Endodermal cell (in vitro differentiated cells): ENCODE measurements around the gene ERBB4. TPM values are rescaled to one million over a fixed set of nuclear protein-coding genes. Genes with fewer than 3 reads are reported as not detected.
"Not testable (repeated sequence)": the region's sequence is repeated elsewhere in the genome, so short reads cannot be mapped to it uniquely, and the experiment has no call there.

Experiments used
- DNase-seq: peaks from one replicate; pipeline ENCODE4 v3.0.0-alpha.2; 2017
- H3K27ac ChIP-seq: 2 replicates; pipeline ENCODE4 v1.5.1; 2013; ENCODE audit warnings: mild to moderate bottlenecking, low read depth, low read length, moderate library complexity
- H3K27me3 ChIP-seq: 2 replicates; pipeline ENCODE4 v1.6.1; 2013; ENCODE audit warnings: mild to moderate bottlenecking, low read length, moderate library complexity; ENCODE audit not compliant: insufficient read depth, control insufficient read depth, poor library complexity, severe bottlenecking
- H3K36me3 ChIP-seq: 2 replicates; pipeline ENCODE4 v1.7.0; 2013; ENCODE audit warnings: mild to moderate bottlenecking, low read length, moderate library complexity; ENCODE audit not compliant: control insufficient read depth, insufficient read depth
- H3K4me1 ChIP-seq: one replicate; pipeline ENCODE4 v1.7.0; 2013; ENCODE audit warnings: low read length; ENCODE audit not compliant: control insufficient read depth, insufficient read depth
- H3K4me3 ChIP-seq: 2 replicates; pipeline ENCODE4 v1.5.1; 2013; ENCODE audit warnings: mild to moderate bottlenecking, low read length, moderate library complexity
- H3K9ac ChIP-seq: 2 replicates; pipeline ENCODE4 v1.6.1; 2013; ENCODE audit warnings: mild to moderate bottlenecking, low read length, moderate library complexity; ENCODE audit not compliant: poor library complexity, severe bottlenecking; ENCODE audit errors: extremely low read depth
- H3K9me3 ChIP-seq: 2 replicates; pipeline ENCODE4 v1.6.1; 2013; ENCODE audit warnings: mild to moderate bottlenecking, low read length, moderate library complexity; ENCODE audit not compliant: control insufficient read depth
- H3K27ac Mint-ChIP-seq: 2 replicates; pipeline ENCODE4 v1.8.0; 2020; ENCODE audit warnings: mixed read lengths
- H3K27me3 Mint-ChIP-seq: 2 replicates; pipeline ENCODE4 v1.8.0; 2021; ENCODE audit warnings: mild to moderate bottlenecking, mixed read lengths; ENCODE audit not compliant: insufficient read depth
- H3K36me3 Mint-ChIP-seq: 2 replicates; pipeline ENCODE4 v1.8.0; 2020; ENCODE audit warnings: low read depth, mixed read lengths
- H3K4me1 Mint-ChIP-seq: 2 replicates; pipeline ENCODE4 v1.8.0; 2020; ENCODE audit warnings: mixed read lengths
- H3K4me3 Mint-ChIP-seq: 2 replicates; pipeline ENCODE4 v1.8.0; 2020; ENCODE audit warnings: mild to moderate bottlenecking, moderate library complexity, mixed read lengths
- H3K9me3 Mint-ChIP-seq: 2 replicates; pipeline ENCODE4 v1.8.0; 2020; ENCODE audit warnings: mild to moderate bottlenecking, mixed read lengths
- WGBS, 2 experiments: methylation state at CpG; one replicate each; pipeline versions ENCODE4 v1.1.5 to v1.1.7; 2013; ENCODE audit warnings: missing lambda C conversion rate in 2 of 2, mixed read lengths in 1 of 2; ENCODE audit not compliant: insufficient coverage in 1 of 2, insufficient read length in 1 of 2; 5-methylcytosine and 5-hydroxymethylcytosine counted together
- total RNA-seq, 2 donors: library from RNA; stranded (reverse); fragmentation: NEBNext Ultra II Directional in 1 of 2; extraction: Animal tissue kit (Norgen Biotek cat#: 25700) in 1 of 2; gene quantifications; 2 replicates in 1 of 2; 3 replicates in 1 of 2; pipeline ENCODE4 v1.2.1, GENCODE V29; 2021
- TF ChIP-seq, protein P1 (sequence below): fragments of 200-600 bp; sonication (generic); conservative IDR thresholded peaks from 2 replicates; pipeline ENCODE4 v1.5.0; 2021; ENCODE audit warnings: antibody characterized with exemption, mild to moderate bottlenecking

Gene ERBB4
- total RNA-seq, 2 donors from 2014 or later = 154 to 158 TPM

DNA sequence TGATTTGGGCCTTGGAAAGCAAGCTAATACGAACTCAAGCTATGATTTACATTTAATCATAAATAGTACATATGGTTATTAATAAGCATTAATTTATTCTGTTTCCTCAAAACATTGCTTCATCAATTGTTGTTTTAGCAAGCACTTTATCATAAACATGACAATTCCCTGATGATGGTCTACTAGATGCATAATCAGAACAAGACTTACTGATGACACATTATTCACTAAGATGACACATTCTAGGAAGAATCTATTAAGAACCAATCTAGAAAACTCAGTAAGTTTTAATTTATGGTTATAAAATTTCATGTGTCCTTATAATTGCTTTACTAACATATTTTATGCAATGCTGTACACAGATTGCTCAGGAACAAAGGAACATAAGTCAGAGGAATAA lies 815.2 kb downstream of the ERBB4 start:
- H3K4me3 Mint-ChIP-seq = no peak overlapping the region
- TF ChIP-seq, protein P1, sequence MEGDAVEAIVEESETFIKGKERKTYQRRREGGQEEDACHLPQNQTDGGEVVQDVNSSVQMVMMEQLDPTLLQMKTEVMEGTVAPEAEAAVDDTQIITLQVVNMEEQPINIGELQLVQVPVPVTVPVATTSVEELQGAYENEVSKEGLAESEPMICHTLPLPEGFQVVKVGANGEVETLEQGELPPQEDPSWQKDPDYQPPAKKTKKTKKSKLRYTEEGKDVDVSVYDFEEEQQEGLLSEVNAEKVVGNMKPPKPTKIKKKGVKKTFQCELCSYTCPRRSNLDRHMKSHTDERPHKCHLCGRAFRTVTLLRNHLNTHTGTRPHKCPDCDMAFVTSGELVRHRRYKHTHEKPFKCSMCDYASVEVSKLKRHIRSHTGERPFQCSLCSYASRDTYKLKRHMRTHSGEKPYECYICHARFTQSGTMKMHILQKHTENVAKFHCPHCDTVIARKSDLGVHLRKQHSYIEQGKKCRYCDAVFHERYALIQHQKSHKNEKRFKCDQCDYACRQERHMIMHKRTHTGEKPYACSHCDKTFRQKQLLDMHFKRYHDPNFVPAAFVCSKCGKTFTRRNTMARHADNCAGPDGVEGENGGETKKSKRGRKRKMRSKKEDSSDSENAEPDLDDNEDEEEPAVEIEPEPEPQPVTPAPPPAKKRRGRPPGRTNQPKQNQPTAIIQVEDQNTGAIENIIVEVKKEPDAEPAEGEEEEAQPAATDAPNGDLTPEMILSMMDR = no peak
- H3K27me3 Mint-ChIP-seq = no peaks in the 10 kb centered on the region
- H3K9me3 ChIP-seq = no peaks in the 10 kb centered on the region
- DNase-seq = no peak
- WGBS, 2 experiments = 100% methylated on average over 1 of the region's 1 CpG; no CpG with 5 or more reads in 1 of the 2 experiments
- no peaks in the 10 kb centered on the region for H3K9me3 Mint-ChIP-seq
- no peak overlapping the region for H3K27ac Mint-ChIP-seq
- H3K36me3 ChIP-seq = no peaks in the 10 kb centered on the region
- no peaks in the 10 kb centered on the region for H3K36me3 Mint-ChIP-seq
- H3K9ac ChIP-seq = no peak overlapping the region
- H3K4me3 ChIP-seq = no peak overlapping the region
- H3K27me3 ChIP-seq = no peaks in the 10 kb centered on the region
- H3K4me1 ChIP-seq = no peaks in the 10 kb centered on the region
- no peak overlapping the region for H3K27ac ChIP-seq
- H3K4me1 Mint-ChIP-seq = no peaks in the 10 kb centered on the region

DNA sequence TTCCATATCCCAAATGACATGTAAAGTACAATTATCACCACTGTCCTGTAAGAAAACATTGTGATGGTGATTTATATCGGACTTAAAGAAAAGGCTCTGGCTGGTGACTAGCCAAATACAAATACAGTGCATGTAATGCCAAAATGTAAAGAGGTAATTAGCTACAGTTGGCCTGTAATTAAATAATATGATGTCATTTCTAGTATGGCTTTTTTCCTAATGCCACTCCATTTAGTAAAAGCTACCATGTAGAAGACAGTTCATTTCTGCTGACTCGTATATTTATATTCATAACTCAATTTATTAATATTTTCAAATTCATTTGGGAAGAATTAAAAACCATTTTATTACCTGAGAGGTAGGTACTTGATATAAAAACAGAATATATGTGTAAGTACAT lies 815.7 kb downstream of the ERBB4 start:
- TF ChIP-seq, protein P1 = no peak
- Mint-ChIP-seq H3K36me3 (no peaks in the 10 kb centered on the region), H3K9me3 (no peaks in the 10 kb centered on the region), H3K27me3 (no peaks in the 10 kb centered on the region), H3K4me1 (no peaks in the 10 kb centered on the region), H3K4me3 (no peak overlapping the region), H3K27ac (no peak overlapping the region)
- no peak overlapping the region for H3K27ac ChIP-seq
- H3K4me3 ChIP-seq = no peak overlapping the region
- no peaks in the 10 kb centered on the region for H3K9me3 ChIP-seq
- no peaks in the 10 kb centered on the region for H3K27me3 ChIP-seq
- WGBS, 2 experiments = 93 to 100% methylated on average over 1 of the region's 2 CpGs
- H3K4me1 ChIP-seq = no peaks in the 10 kb centered on the region
- no peaks in the 10 kb centered on the region for H3K36me3 ChIP-seq
- DNase-seq = no peak
- no peak overlapping the region for H3K9ac ChIP-seq

DNA sequence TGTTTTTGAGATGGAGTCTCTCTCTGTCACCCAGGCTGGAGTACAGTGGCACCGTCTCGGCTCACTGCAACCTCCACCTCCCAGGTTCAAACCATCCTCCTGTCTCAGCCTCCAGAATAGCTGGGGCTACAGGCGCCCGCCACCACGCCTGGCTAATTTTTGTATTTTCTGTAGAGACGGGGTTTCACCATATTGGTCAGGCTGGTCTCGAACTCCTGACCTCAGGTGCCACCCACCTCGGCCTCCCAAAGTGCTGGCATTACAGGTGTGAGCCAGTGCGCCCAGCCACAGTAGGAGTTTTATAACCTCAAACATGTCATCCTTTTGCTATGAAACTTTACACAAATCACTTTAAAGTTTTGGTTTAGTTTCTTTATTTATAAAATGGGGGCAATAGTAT lies 816.7 kb downstream of the ERBB4 start:
- not testable (repeated sequence) for H3K27ac ChIP-seq, DNase-seq, H3K27ac Mint-ChIP-seq, H3K9me3 ChIP-seq, H3K4me1 Mint-ChIP-seq, H3K4me3 Mint-ChIP-seq, H3K36me3 ChIP-seq, H3K9me3 Mint-ChIP-seq, H3K4me1 ChIP-seq, H3K27me3 ChIP-seq, H3K4me3 ChIP-seq, H3K9ac ChIP-seq, H3K27me3 Mint-ChIP-seq, H3K36me3 Mint-ChIP-seq
- 87 to 96% methylated on average over 6 to 9 of the region's 9 CpGs for WGBS, 2 experiments

DNA sequence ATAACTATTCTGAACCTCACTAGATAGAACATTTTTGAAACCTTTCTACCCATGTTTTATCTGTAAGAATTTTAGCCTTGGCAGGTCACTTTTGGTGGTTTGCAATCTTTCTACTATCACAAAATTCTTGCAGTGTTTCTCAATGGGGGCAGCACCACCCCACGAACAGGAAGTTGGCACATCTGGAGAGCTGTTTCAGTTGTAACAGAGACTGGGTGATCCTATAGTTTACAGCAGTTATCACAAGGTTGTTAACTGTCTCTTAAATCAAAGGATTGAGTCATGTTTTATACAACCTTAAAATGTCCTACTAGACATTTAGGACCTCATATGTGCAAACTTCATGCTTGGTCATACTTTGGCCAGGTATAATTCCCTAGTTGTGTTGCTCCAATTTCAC lies 829.2 kb downstream of the ERBB4 start:
- H3K27ac Mint-ChIP-seq = no peak overlapping the region
- WGBS, 2 experiments = 76 to 86% methylated on average over 1 of the region's 1 CpG
- Histone ChIP-seq H3K4me1 (no peaks in the 10 kb centered on the region), H3K27ac (no peak overlapping the region), H3K9me3 (no peaks in the 10 kb centered on the region), H3K4me3 (no peak overlapping the region), H3K27me3 (no peaks in the 10 kb centered on the region), H3K36me3 (no peaks in the 10 kb centered on the region), H3K9ac (no peak overlapping the region)
- H3K9me3 Mint-ChIP-seq = no peaks in the 10 kb centered on the region
- no peak overlapping the region for H3K4me3 Mint-ChIP-seq
- DNase-seq = no peak
- H3K36me3 Mint-ChIP-seq = no peaks in the 10 kb centered on the region
- TF ChIP-seq, protein P1 = no peak
- no peaks in the 10 kb centered on the region for H3K4me1 Mint-ChIP-seq
- no peaks in the 10 kb centered on the region for H3K27me3 Mint-ChIP-seq
